DND-41 (cell line): Measurements from ENCODE around the gene PMPCA.

Source experiments
- ATAC-seq: fragments of 200-7000 bp; cut with Tn5 transposase; 3 replicates; pipeline ENCODE4 v1.9.1; 2021; ENCODE audit warnings: low read depth; ENCODE audit not compliant: insufficient read depth
- DNase-seq: peaks from one replicate; pipeline ENCODE4 v3.0.0-alpha.2; 2020
- H2AFZ ChIP-seq: 2 replicates; pipeline ENCODE4 v1.6.0; 2012; ENCODE audit warnings: low read depth, low read length
- H3K27ac ChIP-seq: 2 replicates; pipeline ENCODE4 v1.5.1; 2012; ENCODE audit warnings: low read length, inconsistent platforms
- H3K27me3 ChIP-seq: fragments of 200-600 bp; sonication (generic); 2 replicates; pipeline ENCODE4 v1.6.0; 2012; ENCODE audit warnings: low read length, mild to moderate bottlenecking, inconsistent platforms; ENCODE audit not compliant: insufficient read depth, poor library complexity
- H3K36me3 ChIP-seq: 2 replicates; pipeline ENCODE4 v1.5.1; 2012; ENCODE audit warnings: low read length, inconsistent platforms; ENCODE audit not compliant: insufficient read depth
- H3K4me1 ChIP-seq: 2 replicates; pipeline ENCODE4 v1.5.1; 2012; ENCODE audit warnings: mild to moderate bottlenecking, low read length; ENCODE audit not compliant: insufficient read depth
- H3K4me2 ChIP-seq: 2 replicates; pipeline ENCODE4 v1.6.0; 2012; ENCODE audit warnings: mild to moderate bottlenecking, moderate library complexity, low read length, inconsistent platforms; ENCODE audit not compliant: insufficient read depth
- H3K4me3 ChIP-seq, 2 experiments: fragments of 200-600 bp in 1 of 2; shearing (Covaris generic) in 1 of 2; 2 replicates each; pipeline ENCODE4 v1.5.1; 2012 to 2016; ENCODE audit warnings: inconsistent platforms in 2 of 2, low read length in 2 of 2, mild to moderate bottlenecking in 2 of 2, low read depth in 1 of 2, moderate library complexity in 1 of 2
- H3K79me2 ChIP-seq: 2 replicates; pipeline ENCODE4 v1.6.0; 2012; ENCODE audit warnings: low read length, inconsistent platforms; ENCODE audit not compliant: insufficient read depth
- H3K9ac ChIP-seq: 2 replicates; pipeline ENCODE4 v1.6.0; 2012; ENCODE audit warnings: low read depth, mild to moderate bottlenecking, inconsistent platforms, low read length, moderate library complexity
- H3K9me3 ChIP-seq: 2 replicates; pipeline ENCODE4 v1.5.1; 2012; ENCODE audit warnings: low read length, moderate library complexity, mild to moderate bottlenecking, inconsistent platforms; ENCODE audit not compliant: insufficient read depth, severe bottlenecking
- H4K20me1 ChIP-seq: 2 replicates; pipeline ENCODE4 v1.6.0; 2012; ENCODE audit warnings: low read length; ENCODE audit not compliant: insufficient read depth
- EZH2 ChIP-seq: IDR thresholded peaks from 3 replicates; pipeline ENCODE4 v1.6.1; 2012; ENCODE audit warnings: borderline replicate concordance, low read depth, mild to moderate bottlenecking, moderate library complexity, low read length, inconsistent platforms; ENCODE audit not compliant: severe bottlenecking
- TF ChIP-seq, protein P1 (sequence below): IDR thresholded peaks from 2 replicates; pipeline ENCODE4 v1.5.1; 2012; ENCODE audit warnings: borderline replicate concordance, low read length, moderate library complexity, mild to moderate bottlenecking; ENCODE audit not compliant: poor library complexity, severe bottlenecking; ENCODE audit errors: extremely low read depth

Gene PMPCA

DNA sequence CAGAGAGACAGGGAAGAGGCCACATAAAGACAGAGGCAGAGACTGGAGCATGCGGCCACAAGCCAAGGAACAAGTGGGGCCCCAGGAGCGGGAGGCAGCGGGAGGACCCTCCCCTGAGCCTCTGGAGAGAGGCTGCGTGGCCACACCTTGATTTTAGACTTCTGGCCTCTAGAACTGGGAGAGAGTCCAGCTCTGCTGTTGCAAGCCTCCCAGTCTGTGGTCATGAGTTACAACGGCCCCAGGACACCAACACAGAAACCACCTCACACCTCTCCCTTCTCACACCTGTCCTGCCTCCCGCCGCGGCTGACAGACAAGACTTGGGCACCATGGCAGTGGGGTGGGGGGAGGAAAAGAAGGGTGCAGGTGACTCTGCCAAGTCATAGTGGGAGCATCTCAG, 27.0 kb downstream of the PMPCA start:
- Histone ChIP-seq H3K4me2 (peak overlapping the region; percentile 86), H3K4me1 (peaks cover 36% of the 10 kb centered on the region), H4K20me1 (peaks cover 52% of the 10 kb centered on the region), H3K9ac (peak overlapping the region; percentile 90; the same call in 1 of the 2 replicates), H2AFZ (no peak overlapping the region), H3K9me3 (no peaks in the 10 kb centered on the region), H3K79me2 (peaks cover 56% of the 10 kb centered on the region), H3K4me3 (peak overlapping the region in 1 of 2 experiments; percentile 85; a peak in 2 of 4 replicates), H3K27me3 (no peaks in the 10 kb centered on the region), H3K36me3 (peaks cover 52% of the 10 kb centered on the region), H3K27ac (0 out of 2 replicates have a peak overlapping the region, but pooled peaks have one; percentile 20)
- TF ChIP-seq EZH2, result no peak
- TF ChIP-seq, protein P1, sequence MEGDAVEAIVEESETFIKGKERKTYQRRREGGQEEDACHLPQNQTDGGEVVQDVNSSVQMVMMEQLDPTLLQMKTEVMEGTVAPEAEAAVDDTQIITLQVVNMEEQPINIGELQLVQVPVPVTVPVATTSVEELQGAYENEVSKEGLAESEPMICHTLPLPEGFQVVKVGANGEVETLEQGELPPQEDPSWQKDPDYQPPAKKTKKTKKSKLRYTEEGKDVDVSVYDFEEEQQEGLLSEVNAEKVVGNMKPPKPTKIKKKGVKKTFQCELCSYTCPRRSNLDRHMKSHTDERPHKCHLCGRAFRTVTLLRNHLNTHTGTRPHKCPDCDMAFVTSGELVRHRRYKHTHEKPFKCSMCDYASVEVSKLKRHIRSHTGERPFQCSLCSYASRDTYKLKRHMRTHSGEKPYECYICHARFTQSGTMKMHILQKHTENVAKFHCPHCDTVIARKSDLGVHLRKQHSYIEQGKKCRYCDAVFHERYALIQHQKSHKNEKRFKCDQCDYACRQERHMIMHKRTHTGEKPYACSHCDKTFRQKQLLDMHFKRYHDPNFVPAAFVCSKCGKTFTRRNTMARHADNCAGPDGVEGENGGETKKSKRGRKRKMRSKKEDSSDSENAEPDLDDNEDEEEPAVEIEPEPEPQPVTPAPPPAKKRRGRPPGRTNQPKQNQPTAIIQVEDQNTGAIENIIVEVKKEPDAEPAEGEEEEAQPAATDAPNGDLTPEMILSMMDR, result no peak
- DNase-seq (no peak), ATAC-seq (no peak)

DNA sequence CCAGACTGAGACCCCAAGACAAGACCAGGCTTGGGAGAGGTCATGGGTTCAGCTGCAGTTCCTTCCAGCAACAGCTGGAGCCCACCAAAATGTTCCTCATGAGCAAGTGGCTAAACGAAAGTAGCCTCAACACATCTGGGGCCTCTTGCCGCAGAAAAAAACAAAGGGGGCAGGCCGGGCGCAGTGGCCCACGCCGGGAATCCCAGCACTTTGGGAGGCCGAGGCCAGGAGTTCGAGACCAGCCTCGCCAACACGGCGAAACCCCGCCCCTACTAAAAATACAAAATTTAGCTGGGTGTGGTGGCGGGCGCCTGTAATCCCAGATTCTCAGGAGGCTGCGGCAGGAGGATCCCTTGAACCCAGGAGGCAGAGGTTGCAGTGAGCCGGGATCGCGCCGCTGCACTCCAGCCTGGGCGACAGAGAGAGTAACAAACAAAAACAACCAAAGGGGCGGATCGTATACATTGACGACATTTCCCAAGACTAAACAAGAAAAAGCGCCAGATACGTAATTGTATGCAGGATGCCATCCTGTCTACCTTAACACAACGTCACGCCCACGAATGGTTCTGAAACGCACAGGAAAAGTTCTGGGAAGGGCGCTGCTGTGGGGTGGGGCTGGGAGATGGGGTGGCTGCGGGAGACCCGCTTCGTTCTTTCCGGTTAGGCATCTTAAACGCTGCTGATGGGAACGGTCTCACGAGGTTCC, 27.5 kb downstream of the PMPCA start:
- Histone ChIP-seq H3K27me3 (no peaks in the 10 kb centered on the region), H3K9ac (peak overlapping the region; percentile 90), H3K27ac (0 out of 2 replicates have a peak overlapping the region, but pooled peaks have one; percentile 20), H3K4me2 (peak overlapping the region; percentile 86), H3K4me3 (peak overlapping the region; percentile 79 to 85; a peak in 3 of 4 replicates), H2AFZ (no peak overlapping the region), H3K36me3 (peaks cover 52% of the 10 kb centered on the region), H4K20me1 (peaks cover 52% of the 10 kb centered on the region), H3K9me3 (no peaks in the 10 kb centered on the region), H3K79me2 (peaks cover 56% of the 10 kb centered on the region), H3K4me1 (peaks cover 36% of the 10 kb centered on the region)
- TF ChIP-seq EZH2, result no peak
- DNase-seq (no peak), ATAC-seq (no peak)

DNA sequence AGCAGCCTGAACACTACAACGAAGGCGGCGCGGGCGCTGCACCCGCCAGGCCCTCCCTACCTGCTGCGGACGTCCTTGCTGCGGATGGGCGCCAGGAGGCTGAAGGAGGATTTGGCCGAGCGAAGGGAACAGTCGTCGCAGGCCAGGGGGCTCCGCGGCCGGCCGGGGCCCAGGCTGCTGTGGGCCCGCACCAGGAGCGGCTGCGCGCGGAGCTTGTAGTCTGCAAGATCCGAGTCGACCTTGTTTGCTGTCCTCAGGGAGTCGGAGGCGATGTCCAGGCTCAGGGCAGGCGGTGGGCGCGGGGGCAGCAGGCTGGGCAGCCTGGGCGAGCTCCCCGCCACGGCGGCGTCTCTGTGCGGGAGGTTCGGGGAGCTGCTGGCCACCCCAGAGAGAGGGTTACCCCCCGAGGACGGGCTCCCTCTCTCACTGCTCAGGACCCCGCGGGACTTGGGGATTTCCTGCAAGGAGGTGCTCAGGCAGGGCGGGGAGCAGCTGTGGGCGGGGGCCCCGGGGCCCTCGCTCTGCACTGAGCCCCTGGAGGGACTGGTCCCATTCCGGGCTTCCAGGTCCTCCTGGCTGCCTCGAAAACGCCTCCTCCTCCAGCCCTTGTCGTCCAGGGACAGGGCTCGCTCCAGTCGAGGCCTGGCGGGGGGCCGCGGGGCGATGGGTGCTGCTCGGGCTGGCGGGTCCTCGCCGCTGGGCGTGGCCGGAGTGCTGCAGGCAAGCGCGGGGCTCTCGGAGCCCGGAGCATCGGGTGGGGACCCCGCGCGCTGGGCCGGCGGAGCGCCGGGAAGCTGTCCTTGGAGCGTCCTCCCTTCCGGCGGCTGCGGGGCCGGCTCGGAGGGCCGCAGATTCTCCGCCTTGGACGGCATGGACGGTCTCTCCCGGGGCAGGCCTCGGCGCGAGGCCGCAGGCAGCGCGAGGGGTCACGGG, 28.4 kb downstream of the PMPCA start:
- no peak for TF ChIP-seq EZH2
- TF ChIP-seq, protein P1, result no peak
- Histone ChIP-seq H3K27ac (peak overlapping the region; percentile 72), H3K4me1 (peaks cover 36% of the 10 kb centered on the region), H3K9me3 (no peaks in the 10 kb centered on the region), H3K4me3 (peak overlapping the region; percentile 79 to 85), H3K27me3 (no peaks in the 10 kb centered on the region), H3K79me2 (peaks cover 55% of the 10 kb centered on the region), H3K36me3 (peaks cover 51% of the 10 kb centered on the region), H3K9ac (peak overlapping the region; percentile 90), H2AFZ (peak overlapping the region; percentile 86), H3K4me2 (peak overlapping the region; percentile 86), H4K20me1 (peaks cover 51% of the 10 kb centered on the region)
- DNase-seq (peak; percentile 52), ATAC-seq (peak; percentile 69)
